ENCODE data around the gene RUNX2. TPM values are rescaled to one million over a fixed set of nuclear protein-coding genes. Genes with fewer than 3 reads are reported as not detected.

The RUNX2 gene
- total RNA-seq, 1 donor: 10.4 TPM

DNA sequence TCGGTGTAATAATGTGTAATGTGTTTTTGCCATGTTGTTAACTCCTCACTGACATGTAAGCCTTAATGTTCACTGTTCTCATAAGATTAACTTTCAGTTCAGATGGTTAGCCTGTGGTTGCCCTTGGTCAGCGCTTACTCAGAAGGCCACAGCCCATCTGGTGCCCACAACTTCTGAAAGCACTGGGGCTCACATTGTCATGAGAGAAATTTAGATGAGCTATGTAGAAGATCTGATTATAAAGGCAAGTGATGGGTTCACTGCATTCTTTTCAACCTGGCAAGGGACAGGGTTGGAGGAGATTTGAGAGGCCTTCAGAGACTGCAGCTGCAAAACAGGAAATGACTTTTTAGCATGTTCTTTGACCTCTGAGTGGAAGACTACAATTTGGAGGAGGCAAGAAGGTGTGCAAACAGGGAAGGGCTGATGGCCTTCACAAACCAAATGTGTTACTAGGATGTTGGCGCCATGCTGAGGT is 291.9 kb downstream of the RUNX2 start:
- H3K4me1 ChIP-seq (ENCODE audit: insufficient read depth, low read length): peaks cover 9% of the 10 kb centered on the region
- no peak overlapping the region for H3K4me3 ChIP-seq (ENCODE audit: low read length)
- no peaks in the 10 kb centered on the region for H3K9me3 ChIP-seq (ENCODE audit: low read depth, low read length)
- no peaks in the 10 kb centered on the region for H3K27me3 ChIP-seq (ENCODE audit: insufficient read depth, low read length)

GRCh38 chr6:45624228-45624627 is 296.1 kb downstream of the RUNX2 start:
- Histone ChIP-seq H3K4me1 (ENCODE audit: insufficient read depth, low read length) (peaks cover 9% of the 10 kb centered on the region), H3K27me3 (ENCODE audit: insufficient read depth, low read length) (no peaks in the 10 kb centered on the region), H3K4me3 (ENCODE audit: low read length) (no peak overlapping the region), H3K9me3 (ENCODE audit: low read depth, low read length) (no peaks in the 10 kb centered on the region)

DNA sequence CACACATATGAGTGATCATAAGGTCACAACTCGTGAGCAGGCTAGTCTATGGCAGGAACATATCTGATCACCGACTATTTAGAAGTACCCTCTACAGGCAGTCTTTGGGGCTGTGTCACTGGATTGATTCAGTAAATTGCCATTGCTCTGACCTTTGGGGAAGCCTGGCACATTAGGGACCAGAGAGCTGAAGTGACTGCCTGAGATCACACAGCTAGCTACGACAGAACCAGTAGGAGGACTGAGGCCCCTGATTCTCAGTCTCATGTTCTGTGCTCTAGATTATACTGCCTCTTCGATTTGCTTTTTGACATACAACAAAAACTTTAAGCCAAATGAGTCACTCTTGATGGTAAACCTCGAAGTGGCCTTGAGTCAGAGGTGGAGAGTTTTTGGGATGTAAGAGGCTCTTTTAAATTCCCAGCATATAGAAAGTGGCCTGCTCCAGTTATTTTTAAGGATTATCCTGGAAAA is 297.1 kb downstream of the RUNX2 start:
- no peaks in the 10 kb centered on the region for H3K9me3 ChIP-seq (ENCODE audit: low read depth, low read length)
- peaks cover 5% of the 10 kb centered on the region for H3K4me1 ChIP-seq (ENCODE audit: insufficient read depth, low read length)
- H3K27me3 ChIP-seq (ENCODE audit: insufficient read depth, low read length): no peaks in the 10 kb centered on the region
- no peak overlapping the region for H3K4me3 ChIP-seq (ENCODE audit: low read length)

DNA sequence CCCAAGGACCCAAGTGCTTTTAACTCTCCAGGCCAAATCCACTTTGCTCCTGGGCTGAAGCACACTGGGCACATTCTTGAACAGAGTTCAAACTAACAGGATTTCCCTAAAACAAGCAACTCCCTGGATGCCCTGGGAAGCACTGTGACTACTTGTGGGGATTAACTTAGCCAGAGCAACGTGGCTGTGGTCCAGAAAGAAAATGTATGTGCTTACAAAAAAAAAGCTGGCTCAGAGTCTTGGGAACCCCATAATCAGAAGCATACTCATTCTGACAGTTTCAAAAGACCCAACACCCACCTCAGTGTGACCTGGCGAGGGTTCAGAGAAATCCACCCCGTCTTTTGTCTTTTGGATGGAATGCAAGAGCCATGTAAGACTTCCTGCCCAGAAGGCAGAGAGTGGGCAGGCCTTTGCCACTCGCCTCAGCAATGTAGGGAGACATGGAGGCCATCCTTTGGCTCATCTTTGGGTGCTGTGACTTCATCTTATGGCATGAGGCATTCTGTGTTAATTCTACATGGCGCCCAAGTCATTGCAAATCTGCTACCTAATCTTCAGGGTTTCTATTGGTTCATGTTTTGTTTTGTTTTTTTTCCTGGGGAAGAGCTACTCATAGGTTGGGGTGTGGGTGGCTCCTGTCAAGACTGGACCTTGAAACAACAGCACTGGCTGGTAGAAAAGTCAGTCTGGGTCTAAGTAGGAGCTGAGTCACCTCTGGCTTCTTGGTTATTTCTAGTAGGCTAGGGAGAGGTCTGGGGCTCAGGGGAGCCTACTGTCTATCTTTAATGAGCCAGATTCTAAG is 298.2 kb downstream of the RUNX2 start:
- Histone ChIP-seq H3K4me3 (ENCODE audit: low read length) (no peak overlapping the region), H3K9me3 (ENCODE audit: low read depth, low read length) (no peaks in the 10 kb centered on the region), H3K27me3 (ENCODE audit: insufficient read depth, low read length) (no peaks in the 10 kb centered on the region), H3K4me1 (ENCODE audit: insufficient read depth, low read length) (no peaks in the 10 kb centered on the region)

DNA sequence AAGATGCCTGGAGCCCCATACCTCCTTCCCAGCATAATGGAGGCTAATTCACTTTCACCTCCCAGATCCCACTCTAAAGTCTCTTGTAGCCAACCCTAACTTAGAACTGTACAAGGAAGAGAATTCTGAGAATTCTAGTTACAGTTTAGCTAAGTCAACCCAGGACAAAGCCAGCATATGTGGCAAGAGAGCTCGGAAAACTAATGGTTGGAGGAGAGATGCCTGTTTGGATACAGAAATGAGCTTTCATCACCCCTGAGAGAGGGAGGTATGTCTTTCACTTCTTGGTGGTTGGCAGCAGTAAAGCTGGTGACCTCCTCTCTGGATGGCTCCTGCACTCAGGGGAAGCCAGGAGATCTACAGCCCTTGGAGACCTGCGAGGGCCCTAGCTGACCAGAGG is 302.2 kb downstream of the RUNX2 start:
- Histone ChIP-seq H3K9me3 (ENCODE audit: low read depth, low read length) (no peaks in the 10 kb centered on the region), H3K27me3 (ENCODE audit: insufficient read depth, low read length) (no peaks in the 10 kb centered on the region)

DNA sequence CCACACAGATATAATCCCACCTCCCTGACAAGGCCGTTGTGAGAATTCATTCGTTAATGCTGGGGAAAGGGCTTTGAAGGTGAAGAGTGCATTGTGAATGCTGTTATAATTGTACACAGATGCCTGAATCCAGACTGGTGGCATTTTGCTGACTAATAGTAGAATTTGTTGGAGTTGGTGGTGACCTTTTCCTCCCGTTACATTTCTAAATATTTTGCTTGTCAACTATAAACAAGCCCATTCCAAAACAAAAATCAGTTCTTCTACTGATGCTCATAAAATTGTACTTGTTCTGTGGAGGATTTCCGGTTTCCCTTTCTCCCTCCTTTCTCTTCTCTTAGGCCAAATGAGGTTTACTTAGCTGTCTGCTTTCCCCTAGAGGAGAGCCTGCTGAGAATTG is 302.7 kb downstream of the RUNX2 start:
- Histone ChIP-seq H3K27me3 (ENCODE audit: insufficient read depth, low read length) (no peaks in the 10 kb centered on the region), H3K4me1 (ENCODE audit: insufficient read depth, low read length) (peaks cover 3% of the 10 kb centered on the region), H3K4me3 (ENCODE audit: low read length) (no peak overlapping the region), H3K9me3 (ENCODE audit: low read depth, low read length) (no peaks in the 10 kb centered on the region)

More for the DNA sequence above, 302.2 kb downstream of the RUNX2 start:
- H3K4me1 ChIP-seq (ENCODE audit: insufficient read depth, low read length): peaks cover 3% of the 10 kb centered on the region
- no peak overlapping the region for H3K4me3 ChIP-seq (ENCODE audit: low read length)

GRCh38 chr6:45631396-45631795 is 303.3 kb downstream of the RUNX2 start:
- Histone ChIP-seq H3K4me1 (ENCODE audit: insufficient read depth, low read length) (peaks cover 3% of the 10 kb centered on the region), H3K9me3 (ENCODE audit: low read depth, low read length) (no peaks in the 10 kb centered on the region), H3K27me3 (ENCODE audit: insufficient read depth, low read length) (no peaks in the 10 kb centered on the region), H3K4me3 (ENCODE audit: low read length) (no peak overlapping the region)

GRCh38 chr6:45633272-45633908 is 305.3 kb downstream of the RUNX2 start:
- H3K4me3 ChIP-seq (ENCODE audit: low read length): no peak overlapping the region
- H3K9me3 ChIP-seq (ENCODE audit: low read depth, low read length): no peaks in the 10 kb centered on the region
- H3K27me3 ChIP-seq (ENCODE audit: insufficient read depth, low read length): no peaks in the 10 kb centered on the region
- peaks cover 3% of the 10 kb centered on the region for H3K4me1 ChIP-seq (ENCODE audit: insufficient read depth, low read length)

DNA sequence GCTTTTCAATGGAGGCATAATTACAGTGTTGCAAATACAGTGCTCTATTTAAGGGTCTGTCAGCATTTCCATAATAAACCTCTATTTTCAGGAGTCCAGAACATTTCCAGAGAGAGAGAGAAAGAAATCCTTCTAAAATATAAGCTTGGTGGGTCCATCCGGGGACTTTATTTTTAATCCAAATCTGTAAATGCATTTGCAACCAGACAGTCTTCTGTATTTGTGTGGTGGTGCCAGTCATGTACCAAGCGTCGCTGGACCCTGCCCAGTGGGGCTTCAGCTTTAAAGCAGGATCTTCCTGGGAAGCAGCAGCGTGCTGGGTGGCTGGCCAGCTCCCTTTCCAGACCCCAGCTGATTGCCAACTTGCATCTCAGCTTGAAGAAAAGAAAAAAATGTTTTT is 306.1 kb downstream of the RUNX2 start:
- Histone ChIP-seq H3K4me1 (ENCODE audit: insufficient read depth, low read length) (peaks cover 3% of the 10 kb centered on the region), H3K27me3 (ENCODE audit: insufficient read depth, low read length) (no peaks in the 10 kb centered on the region), H3K9me3 (ENCODE audit: low read depth, low read length) (no peaks in the 10 kb centered on the region), H3K4me3 (ENCODE audit: low read length) (no peak overlapping the region)

DNA sequence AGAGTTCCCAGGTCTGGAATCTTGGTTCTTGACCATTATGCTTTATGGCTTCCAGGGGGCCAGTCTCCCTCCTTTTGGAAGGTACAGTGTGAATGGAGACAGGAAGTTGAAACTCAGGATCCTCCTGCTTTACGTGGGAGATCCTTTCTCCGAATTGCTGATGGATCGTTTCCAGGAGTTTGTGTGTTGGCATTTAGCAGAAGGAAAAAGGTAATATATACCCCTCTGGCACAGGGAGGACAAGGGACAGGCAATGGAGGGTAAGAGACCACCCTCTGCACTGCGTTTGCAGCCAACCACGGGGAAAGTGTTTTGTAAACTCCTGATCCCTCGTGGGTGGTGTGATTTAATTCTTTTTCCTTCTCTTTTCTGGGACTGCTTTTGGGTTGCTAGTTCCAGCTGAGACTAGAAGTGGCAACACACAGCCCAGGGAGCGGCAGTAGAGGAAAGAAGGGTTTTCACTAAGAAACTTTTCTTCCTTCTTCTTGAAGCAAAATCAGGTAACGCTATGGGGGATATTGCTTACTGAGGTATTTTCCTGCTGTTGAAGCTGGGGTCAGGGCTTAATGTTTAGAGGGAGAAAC is 307.2 kb downstream of the RUNX2 start:
- Histone ChIP-seq H3K4me3 (ENCODE audit: low read length) (no peak overlapping the region), H3K9me3 (ENCODE audit: low read depth, low read length) (no peaks in the 10 kb centered on the region)

GRCh38 chr6:45637056-45637455 is 308.9 kb downstream of the RUNX2 start:
- peaks cover 3% of the 10 kb centered on the region for H3K4me1 ChIP-seq (ENCODE audit: insufficient read depth, low read length)
- H3K4me3 ChIP-seq (ENCODE audit: low read length): no peak overlapping the region
- no peaks in the 10 kb centered on the region for H3K9me3 ChIP-seq (ENCODE audit: low read depth, low read length)
- no peaks in the 10 kb centered on the region for H3K27me3 ChIP-seq (ENCODE audit: insufficient read depth, low read length)

More for the DNA sequence above, 307.2 kb downstream of the RUNX2 start:
- Histone ChIP-seq H3K27me3 (ENCODE audit: insufficient read depth, low read length) (no peaks in the 10 kb centered on the region), H3K4me1 (ENCODE audit: insufficient read depth, low read length) (peaks cover 3% of the 10 kb centered on the region)

DNA sequence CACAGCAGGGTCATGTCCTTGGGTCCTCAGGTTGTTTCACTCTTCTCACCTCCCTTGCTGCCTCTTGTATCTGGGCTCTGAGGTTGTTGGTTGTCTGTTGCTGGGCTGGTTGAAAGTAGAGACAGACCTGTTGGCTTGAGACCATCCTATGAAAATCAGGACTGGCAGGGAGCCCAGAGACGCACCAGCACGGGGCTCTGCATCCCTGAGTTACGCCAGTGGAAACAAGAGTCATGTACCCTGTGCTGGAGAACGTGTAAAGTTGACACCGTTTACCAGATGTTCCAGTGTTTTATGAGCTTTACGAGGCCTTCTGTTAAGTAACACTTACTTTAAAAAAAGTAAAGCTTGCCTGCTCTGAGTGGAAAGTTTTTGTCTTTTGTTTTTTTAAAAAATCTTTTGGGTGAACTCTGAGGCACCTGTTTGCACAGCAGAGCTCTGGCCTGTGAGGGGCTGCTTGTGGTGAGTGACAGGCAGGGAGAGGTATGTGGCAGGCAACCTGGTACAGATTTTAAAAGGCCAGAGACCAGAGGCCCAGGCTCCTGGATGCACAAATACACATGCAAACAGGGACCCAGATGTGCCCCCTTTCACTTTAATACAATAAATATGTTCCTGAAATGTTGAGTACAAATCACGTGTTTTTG is 309.6 kb downstream of the RUNX2 start:
- no peaks in the 10 kb centered on the region for H3K27me3 ChIP-seq (ENCODE audit: insufficient read depth, low read length)
- H3K4me3 ChIP-seq (ENCODE audit: low read length): no peak overlapping the region
- no peaks in the 10 kb centered on the region for H3K9me3 ChIP-seq (ENCODE audit: low read depth, low read length)
- H3K4me1 ChIP-seq (ENCODE audit: insufficient read depth, low read length): peaks cover 3% of the 10 kb centered on the region

GRCh38 chr6:45640081-45640491 is 312.0 kb downstream of the RUNX2 start:
- no peaks in the 10 kb centered on the region for H3K9me3 ChIP-seq (ENCODE audit: low read depth, low read length)
- no peak overlapping the region for H3K4me3 ChIP-seq (ENCODE audit: low read length)
- no peaks in the 10 kb centered on the region for H3K4me1 ChIP-seq (ENCODE audit: insufficient read depth, low read length)
- H3K27me3 ChIP-seq (ENCODE audit: insufficient read depth, low read length): no peaks in the 10 kb centered on the region

- no peak overlapping the region for H3K4me3 ChIP-seq (ENCODE audit: low read length)
- H3K4me1 ChIP-seq (ENCODE audit: insufficient read depth, low read length): no peaks in the 10 kb centered on the region
- H3K9me3 ChIP-seq (ENCODE audit: low read depth, low read length): no peaks in the 10 kb centered on the region
- no peaks in the 10 kb centered on the region for H3K27me3 ChIP-seq (ENCODE audit: insufficient read depth, low read length)
These were observed 312.7 kb downstream of the RUNX2 start for GRCh38 chr6:45640811-45641210.
